T-helper 1 cell treated with Interleukin-12 subunit alpha and Interleukin-12 subunit beta and Interleukin-4 antibody, amounts not matched to agents 30 μg/mL and 1 μg/mL, for 36 hours (primary cell): ENCODE data around the gene SLAMF8.

Experiments
- H3K27ac Mint-ChIP-seq: one replicate; pipeline ENCODE4 v1.8.0; 2021; ENCODE audit warnings: mild to moderate bottlenecking, mixed read lengths
- H3K27me3 Mint-ChIP-seq: one replicate; pipeline ENCODE4 v1.8.0; 2021; ENCODE audit warnings: low read depth, mixed read lengths
- H3K36me3 Mint-ChIP-seq: one replicate; pipeline ENCODE4 v1.8.0; 2021; ENCODE audit warnings: low read depth, mixed read lengths
- H3K4me1 Mint-ChIP-seq: one replicate; pipeline ENCODE4 v1.8.0; 2021; ENCODE audit warnings: low read depth, mixed read lengths
- H3K4me3 Mint-ChIP-seq: one replicate; pipeline ENCODE4 v1.8.0; 2021; ENCODE audit warnings: mild to moderate bottlenecking, moderate library complexity, mixed read lengths
- H3K9me3 Mint-ChIP-seq: one replicate; pipeline ENCODE4 v1.8.0; 2021; ENCODE audit warnings: mixed read lengths

The SLAMF8 gene

GRCh38 chr1:159829273-159829634 lies 2.6 kb downstream of the SLAMF8 start:
- Mint-ChIP-seq H3K9me3 (peaks cover 6% of the 10 kb centered on the region), H3K4me3 (no peak overlapping the region), H3K27ac (no peak overlapping the region), H3K4me1 (peaks cover 48% of the 10 kb centered on the region), H3K27me3 (peaks cover 57% of the 10 kb centered on the region), H3K36me3 (peaks cover 12% of the 10 kb centered on the region)

GRCh38 chr1:159829822-159830465 lies 3.3 kb downstream of the SLAMF8 start:
- H3K27ac Mint-ChIP-seq: no peak overlapping the region
- peaks cover 6% of the 10 kb centered on the region for H3K9me3 Mint-ChIP-seq
- H3K27me3 Mint-ChIP-seq: peaks cover 54% of the 10 kb centered on the region
- H3K4me1 Mint-ChIP-seq: peaks cover 42% of the 10 kb centered on the region
- H3K4me3 Mint-ChIP-seq: no peak overlapping the region
- H3K36me3 Mint-ChIP-seq: peaks cover 12% of the 10 kb centered on the region

DNA sequence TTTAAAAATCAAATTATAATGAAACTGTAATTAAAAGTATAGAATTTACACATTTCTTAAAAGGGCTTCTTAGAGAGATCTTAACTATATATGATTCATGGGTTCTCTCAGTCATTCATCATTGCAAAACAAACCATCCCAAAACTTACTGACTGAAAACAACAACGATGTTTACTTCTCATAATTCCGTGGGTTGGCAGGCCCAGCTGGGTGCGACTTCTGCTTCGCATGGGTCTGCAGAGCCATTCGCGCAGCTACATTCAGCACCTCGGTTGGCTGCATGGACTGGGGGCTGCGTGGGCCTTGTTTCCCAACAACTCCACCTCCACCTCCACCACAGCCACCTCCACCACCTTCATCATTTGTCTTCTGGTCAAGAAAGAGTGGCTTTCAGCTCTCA lies 4.0 kb downstream of the SLAMF8 start:
- Mint-ChIP-seq H3K27me3 (peaks cover 55% of the 10 kb centered on the region), H3K9me3 (peaks cover 6% of the 10 kb centered on the region), H3K4me3 (no peak overlapping the region), H3K4me1 (peaks cover 34% of the 10 kb centered on the region), H3K27ac (no peak overlapping the region), H3K36me3 (peaks cover 9% of the 10 kb centered on the region)

DNA sequence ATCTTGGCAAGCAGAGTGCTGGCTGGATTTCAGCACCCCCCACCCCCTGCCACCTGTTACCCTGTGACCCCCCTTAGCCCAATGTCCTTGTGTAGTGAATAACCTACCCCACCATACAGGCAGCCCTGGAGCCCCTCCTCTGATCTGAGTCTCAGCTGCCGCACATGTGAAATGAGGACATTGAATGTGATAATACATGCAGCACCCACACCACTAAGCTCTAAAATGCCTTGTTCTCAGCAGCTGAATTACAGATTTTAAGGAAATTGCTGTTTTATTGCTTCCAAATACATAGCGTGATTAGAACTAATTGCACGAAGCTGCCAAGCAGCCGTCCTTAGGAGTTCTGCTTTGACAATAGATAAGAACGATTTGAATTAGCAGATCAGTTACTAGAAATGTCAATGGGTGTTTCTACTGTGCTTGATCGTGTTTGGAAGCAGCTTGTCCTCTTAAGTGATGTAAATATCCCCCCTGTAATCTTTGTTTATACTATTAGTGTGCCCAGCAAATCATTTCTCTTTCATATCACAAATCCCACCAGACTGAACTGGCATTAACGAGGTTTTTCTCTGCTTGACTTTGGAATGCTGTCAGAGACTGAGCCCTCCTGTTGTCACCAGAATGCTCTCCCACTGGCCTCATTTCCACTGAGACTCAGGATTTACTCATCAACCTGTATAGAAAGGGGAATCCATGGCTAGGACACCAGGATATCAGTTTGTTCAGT lies 4.9 kb downstream of the SLAMF8 start:
- Mint-ChIP-seq H3K36me3 (peaks cover 9% of the 10 kb centered on the region), H3K27ac (no peak overlapping the region), H3K4me3 (no peak overlapping the region), H3K9me3 (peaks cover 6% of the 10 kb centered on the region), H3K4me1 (peaks cover 27% of the 10 kb centered on the region), H3K27me3 (peaks cover 62% of the 10 kb centered on the region)

GRCh38 chr1:159832309-159832708 lies 5.6 kb downstream of the SLAMF8 start:
- Mint-ChIP-seq H3K36me3 (peaks cover 7% of the 10 kb centered on the region), H3K27me3 (peaks cover 69% of the 10 kb centered on the region), H3K27ac (no peak overlapping the region), H3K4me1 (peaks cover 20% of the 10 kb centered on the region), H3K9me3 (peaks cover 6% of the 10 kb centered on the region), H3K4me3 (no peak overlapping the region)

- Mint-ChIP-seq H3K27ac (no peak overlapping the region), H3K9me3 (no peaks in the 10 kb centered on the region), H3K27me3 (peaks cover 52% of the 10 kb centered on the region), H3K4me3 (no peak overlapping the region), H3K36me3 (no peaks in the 10 kb centered on the region), H3K4me1 (peaks cover 1% of the 10 kb centered on the region)
Observed at GRCh38 chr1:159835356-159835755, 8.7 kb downstream of the SLAMF8 start.

DNA sequence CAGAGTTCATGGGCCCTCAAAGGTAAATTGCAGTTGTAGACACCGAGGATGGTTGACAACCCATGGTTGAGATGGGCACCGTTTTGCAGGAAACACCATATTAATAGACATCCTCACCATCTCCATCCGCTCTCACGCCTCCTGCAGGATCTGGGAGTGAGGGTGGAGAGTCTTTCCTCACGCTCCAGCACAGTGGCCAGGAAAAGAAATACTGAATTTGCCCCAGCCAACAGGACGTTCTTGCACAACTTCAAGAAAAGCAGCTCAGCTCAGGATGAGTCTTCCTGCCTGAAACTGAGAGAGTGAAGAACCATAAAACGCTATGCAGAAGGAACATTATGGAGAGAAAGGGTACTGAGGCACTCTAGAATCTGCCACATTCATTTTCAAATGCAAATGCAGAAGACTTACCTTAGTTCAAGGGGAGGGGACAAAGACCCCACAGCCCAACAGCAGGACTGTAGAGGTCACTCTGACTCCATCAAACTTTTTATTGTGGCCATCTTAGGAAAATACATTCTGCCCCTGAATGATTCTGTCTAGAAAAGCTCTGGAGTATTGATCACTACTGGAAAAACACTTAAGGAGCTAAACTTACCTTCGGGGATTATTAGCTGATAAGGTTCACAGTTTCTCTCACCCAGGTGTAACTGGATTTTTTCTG lies 9.3 kb downstream of the SLAMF8 start:
- H3K36me3 Mint-ChIP-seq: no peaks in the 10 kb centered on the region
- H3K27me3 Mint-ChIP-seq: peaks cover 47% of the 10 kb centered on the region
- no peak overlapping the region for H3K4me3 Mint-ChIP-seq
- peaks cover 1% of the 10 kb centered on the region for H3K4me1 Mint-ChIP-seq
- H3K9me3 Mint-ChIP-seq: no peaks in the 10 kb centered on the region
- no peak overlapping the region for H3K27ac Mint-ChIP-seq

- Mint-ChIP-seq H3K4me3 (no peak overlapping the region), H3K27ac (no peak overlapping the region)
Observed at GRCh38 chr1:159838715-159839114, 12.0 kb downstream of the SLAMF8 start.

DNA sequence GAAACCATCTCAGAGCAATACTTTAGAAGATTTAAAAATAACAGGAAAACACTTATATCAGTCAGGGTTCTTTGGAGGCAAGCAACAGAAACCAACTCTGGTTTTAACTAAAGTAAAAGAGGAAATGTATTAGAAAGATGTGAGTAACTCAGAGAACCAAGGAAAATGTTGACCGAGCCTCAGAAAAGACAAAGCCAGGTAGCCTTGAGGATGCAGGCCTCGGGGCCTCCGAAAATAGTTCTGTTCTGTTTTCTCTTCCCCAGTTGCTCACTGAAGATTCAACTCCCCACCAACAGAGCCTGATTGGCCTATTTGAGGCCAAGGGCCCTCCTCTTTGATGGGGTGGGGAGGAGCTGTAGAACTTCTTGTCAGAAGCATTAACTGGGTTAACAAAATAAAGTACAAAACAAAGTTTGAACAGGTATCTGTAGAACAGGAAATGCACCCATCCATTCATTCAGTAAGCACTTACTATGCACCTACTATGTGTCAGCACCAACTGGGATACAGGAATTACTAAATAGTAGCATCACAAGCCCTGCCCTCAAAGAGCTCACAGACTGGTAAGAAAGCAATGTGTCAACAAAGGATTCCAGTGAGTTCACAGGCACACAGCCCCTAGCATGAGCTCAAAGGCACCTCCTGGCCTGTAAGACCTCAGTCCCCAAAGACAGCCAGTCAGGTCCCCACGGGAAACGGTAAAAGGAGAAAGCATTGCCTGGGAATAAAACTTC lies 12.6 kb downstream of the SLAMF8 start:
- H3K4me3 Mint-ChIP-seq: no peak overlapping the region
- H3K9me3 Mint-ChIP-seq: no peaks in the 10 kb centered on the region
- peaks cover 43% of the 10 kb centered on the region for H3K27me3 Mint-ChIP-seq
- H3K36me3 Mint-ChIP-seq: no peaks in the 10 kb centered on the region
- peaks cover 1% of the 10 kb centered on the region for H3K4me1 Mint-ChIP-seq
- no peak overlapping the region for H3K27ac Mint-ChIP-seq

More at GRCh38 chr1:159838715-159839114, 12.0 kb downstream of the SLAMF8 start:
- peaks cover 40% of the 10 kb centered on the region for H3K27me3 Mint-ChIP-seq
- no peaks in the 10 kb centered on the region for H3K9me3 Mint-ChIP-seq
- H3K36me3 Mint-ChIP-seq: no peaks in the 10 kb centered on the region
- peaks cover 1% of the 10 kb centered on the region for H3K4me1 Mint-ChIP-seq

DNA sequence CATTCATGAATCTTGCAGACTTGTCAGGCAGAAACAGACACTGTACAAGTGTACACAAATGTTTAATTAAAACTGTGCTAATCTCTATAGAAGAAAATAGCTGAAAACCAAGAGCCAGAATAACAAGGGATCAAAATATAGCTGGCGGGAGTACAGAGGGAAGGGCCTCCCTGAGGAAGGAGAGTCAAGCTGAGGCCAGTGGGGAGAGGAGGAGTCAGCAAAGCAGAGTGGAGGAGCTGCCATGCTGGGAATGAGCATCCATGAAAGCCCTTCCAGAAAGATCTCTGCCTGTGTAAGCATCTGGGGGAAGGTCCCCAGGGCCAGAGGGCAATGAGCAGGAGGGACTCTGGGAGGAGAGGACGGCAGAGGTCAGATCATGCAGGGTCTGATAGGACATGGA lies 15.1 kb downstream of the SLAMF8 start:
- Mint-ChIP-seq H3K4me3 (no peak overlapping the region), H3K4me1 (no peaks in the 10 kb centered on the region), H3K9me3 (no peaks in the 10 kb centered on the region), H3K27me3 (peaks cover 40% of the 10 kb centered on the region), H3K27ac (no peak overlapping the region), H3K36me3 (no peaks in the 10 kb centered on the region)

DNA sequence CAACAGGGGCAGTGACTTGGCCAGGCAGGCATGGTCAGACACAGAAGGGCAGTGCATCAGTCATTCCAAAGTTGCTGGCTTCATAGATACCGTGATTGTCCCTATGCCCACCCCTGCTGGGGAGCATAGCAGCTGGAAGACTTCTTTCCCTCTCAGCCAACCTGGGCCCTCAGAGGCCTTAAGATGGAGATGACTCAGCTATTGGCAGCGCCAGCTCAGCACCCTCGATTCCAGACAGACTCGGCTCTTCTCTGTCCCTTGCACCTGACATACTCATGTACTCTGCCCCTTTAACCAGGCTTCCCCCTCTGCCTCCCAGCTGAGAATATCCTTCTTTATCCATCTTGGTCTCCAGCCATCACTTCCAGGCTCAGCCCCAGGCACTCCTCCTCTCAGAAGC lies 16.8 kb downstream of the SLAMF8 start:
- H3K27me3 Mint-ChIP-seq: peaks cover 35% of the 10 kb centered on the region
- H3K4me1 Mint-ChIP-seq: no peaks in the 10 kb centered on the region
- H3K36me3 Mint-ChIP-seq: no peaks in the 10 kb centered on the region
- no peak overlapping the region for H3K27ac Mint-ChIP-seq
- H3K4me3 Mint-ChIP-seq: no peak overlapping the region
- no peaks in the 10 kb centered on the region for H3K9me3 Mint-ChIP-seq

DNA sequence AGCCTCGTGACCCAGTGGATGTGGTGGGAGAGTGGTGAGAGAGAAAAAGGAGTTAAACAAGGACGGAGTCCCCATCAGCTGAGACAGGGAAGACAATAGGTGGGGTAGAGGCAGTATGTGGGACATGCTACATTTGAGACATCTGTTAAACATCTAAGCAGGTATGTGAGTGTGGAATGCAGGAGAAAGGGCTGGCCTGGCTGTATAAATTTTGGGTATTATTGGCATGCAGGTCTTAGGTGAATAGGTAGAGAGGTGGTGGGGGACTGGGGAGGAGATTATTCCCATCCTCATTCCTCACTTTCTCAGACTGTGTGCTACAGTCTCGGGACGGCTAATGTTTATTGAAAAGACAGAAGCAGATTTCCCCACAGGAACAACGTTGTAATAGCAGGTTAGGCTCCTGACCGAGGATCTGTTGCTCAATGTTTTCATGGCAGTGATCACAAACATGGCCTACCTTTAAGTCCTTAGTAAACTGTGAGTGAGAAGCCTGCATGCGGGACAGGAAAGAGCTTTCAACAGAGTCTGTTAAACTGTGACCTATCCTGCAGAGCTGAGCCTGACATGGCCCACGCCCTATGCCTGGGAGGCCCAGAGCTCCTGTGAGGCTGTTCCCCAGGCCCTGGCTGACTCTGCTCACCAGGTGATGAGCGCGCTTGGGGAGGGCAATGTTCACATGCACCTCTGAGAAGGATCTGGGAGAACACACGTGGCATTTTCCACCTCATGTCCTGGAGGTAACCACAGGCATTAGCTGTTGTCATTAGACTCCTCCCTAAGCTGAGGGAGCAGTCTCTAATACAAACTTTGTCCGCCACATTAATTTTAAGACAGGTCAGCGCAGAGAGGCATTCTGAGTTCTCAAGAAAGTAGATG lies 19.3 kb downstream of the SLAMF8 start:
- Mint-ChIP-seq H3K27ac (no peak overlapping the region), H3K4me3 (no peak overlapping the region), H3K9me3 (no peaks in the 10 kb centered on the region), H3K27me3 (peaks cover 43% of the 10 kb centered on the region), H3K4me1 (no peaks in the 10 kb centered on the region), H3K36me3 (no peaks in the 10 kb centered on the region)

- H3K9me3 Mint-ChIP-seq: no peaks in the 10 kb centered on the region
- H3K27me3 Mint-ChIP-seq: peaks cover 46% of the 10 kb centered on the region
- H3K27ac Mint-ChIP-seq: no peak overlapping the region
- no peaks in the 10 kb centered on the region for H3K36me3 Mint-ChIP-seq
- no peaks in the 10 kb centered on the region for H3K4me1 Mint-ChIP-seq
- no peak overlapping the region for H3K4me3 Mint-ChIP-seq
Observed at GRCh38 chr1:159847231-159847630, 20.6 kb downstream of the SLAMF8 start.

DNA sequence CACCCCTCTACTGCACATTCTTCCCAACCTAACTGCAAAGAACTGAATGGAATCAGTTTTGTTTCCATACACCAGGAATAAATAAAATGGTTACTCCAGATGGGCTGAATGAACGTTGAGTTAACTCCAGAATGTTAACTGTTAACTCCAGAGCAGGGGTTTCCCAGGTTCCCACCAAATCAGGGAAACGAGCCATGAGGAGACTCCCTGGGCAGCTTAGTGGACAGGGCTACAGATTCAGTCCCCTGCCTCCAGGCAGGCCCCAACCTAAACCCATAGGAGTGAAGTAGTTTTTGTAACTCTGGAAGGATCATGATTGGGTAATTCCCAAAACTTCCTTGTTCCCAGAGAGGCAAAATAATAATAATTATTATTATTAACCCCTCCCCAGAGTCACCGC lies 21.7 kb downstream of the SLAMF8 start:
- Mint-ChIP-seq H3K27ac (no peak overlapping the region), H3K9me3 (no peaks in the 10 kb centered on the region), H3K4me3 (no peak overlapping the region), H3K4me1 (no peaks in the 10 kb centered on the region), H3K27me3 (peaks cover 53% of the 10 kb centered on the region), H3K36me3 (no peaks in the 10 kb centered on the region)
